GM18508 (cell line): ENCODE results near the gene KBTBD3.
"Not testable (repeated sequence)": the region's sequence is repeated elsewhere in the genome, so short reads cannot be mapped to it uniquely, and the experiment has no call there.

Experiments
- ATAC-seq: cut with Tn5 transposase; IDR thresholded peaks from one replicate; pipeline ENCODE4 v1.9.1; 2021; ENCODE audit warnings: moderate number of reproducible peaks; ENCODE audit not compliant: insufficient read depth, unreplicated experiment

KBTBD3 gene

DNA sequence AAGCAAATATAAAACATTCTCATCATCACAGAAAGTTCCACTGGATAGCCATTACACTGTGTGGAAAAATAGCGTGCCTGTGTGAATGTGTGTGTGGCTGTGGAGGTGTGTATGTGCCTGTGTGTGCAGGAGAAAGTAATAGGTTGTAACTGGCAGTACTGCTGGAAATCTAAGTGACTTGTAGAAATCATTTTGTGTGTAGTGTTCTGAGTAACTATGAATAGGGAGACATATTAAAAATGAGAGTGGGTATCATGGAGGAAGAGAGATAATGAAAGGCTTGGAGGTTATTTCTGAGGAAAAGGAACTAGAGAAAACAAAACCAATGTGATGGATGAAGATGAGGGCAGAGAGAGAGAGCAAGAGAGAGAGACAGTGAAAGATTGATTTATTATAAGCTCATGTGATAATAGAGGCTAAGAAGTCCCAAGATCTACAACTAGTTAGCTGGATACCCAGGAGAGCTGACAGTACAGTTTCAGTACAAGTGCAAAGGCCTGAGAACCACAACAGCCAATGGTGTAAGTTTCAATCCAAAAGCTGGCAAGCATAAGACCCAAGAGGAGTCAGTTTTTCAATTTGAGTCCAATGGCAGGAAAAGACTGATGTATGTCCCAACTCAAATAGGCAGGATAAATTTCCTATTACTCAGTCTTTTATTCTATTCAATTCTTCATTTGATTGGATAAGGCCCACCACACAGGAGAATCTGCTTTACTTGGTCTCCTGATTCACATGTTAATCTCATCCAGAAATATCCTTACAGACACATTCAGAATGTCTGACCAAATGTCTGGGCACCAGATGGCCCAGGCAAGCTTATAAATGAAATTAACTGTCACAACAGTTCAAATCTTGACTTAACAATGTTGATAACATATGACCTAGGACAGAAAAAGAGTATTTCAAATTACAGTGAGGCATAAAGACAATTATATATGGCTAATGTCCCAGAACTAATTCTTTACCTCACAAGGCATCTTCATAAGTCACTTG, 14.9 kb downstream of the KBTBD3 start:
- ATAC-seq: no peak

GRCh38 chr11:106061249-106061784, 15.8 kb downstream of the KBTBD3 start:
- ATAC-seq: no peak

DNA sequence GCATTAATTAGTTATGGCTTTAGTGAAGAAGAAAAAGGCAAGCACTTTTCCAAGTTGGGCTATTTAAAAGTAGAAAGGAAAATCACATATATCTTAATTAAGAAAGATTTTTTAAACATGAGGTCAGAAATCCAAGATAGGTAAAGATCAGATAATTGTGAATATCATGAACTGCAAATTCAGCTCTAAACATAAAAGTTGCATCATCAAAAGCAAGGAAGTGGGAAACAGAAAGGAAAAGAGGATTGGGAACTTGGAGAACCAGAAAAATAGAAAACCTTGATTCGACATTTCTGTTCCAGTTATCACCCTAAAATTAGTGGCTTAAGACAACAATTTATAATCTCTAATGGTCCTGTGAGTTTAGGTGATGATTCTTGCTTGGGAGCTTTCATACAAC, 17.5 kb downstream of the KBTBD3 start:
- no peak for ATAC-seq

GRCh38 chr11:106058377-106058776, 18.8 kb downstream of the KBTBD3 start:
- ATAC-seq: not testable (repeated sequence)

DNA sequence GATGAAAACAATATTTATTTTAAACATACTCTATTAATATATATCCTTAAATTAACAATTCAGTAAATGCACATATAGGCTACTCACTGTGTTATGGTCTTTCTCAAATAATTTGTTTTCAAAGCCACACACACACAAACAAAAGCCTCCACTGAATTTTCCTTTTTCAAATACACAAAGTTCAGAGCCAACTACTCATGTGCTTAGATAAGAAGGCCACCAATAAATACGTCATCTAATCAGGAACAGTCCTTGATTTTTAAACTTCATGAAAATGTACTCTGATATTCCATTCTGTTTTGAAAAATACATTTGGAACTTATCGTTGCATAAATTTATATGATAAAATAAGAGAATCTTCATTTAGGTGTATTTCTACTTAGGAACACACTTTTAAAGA, 26.0 kb downstream of the KBTBD3 start:
- no peak for ATAC-seq

DNA sequence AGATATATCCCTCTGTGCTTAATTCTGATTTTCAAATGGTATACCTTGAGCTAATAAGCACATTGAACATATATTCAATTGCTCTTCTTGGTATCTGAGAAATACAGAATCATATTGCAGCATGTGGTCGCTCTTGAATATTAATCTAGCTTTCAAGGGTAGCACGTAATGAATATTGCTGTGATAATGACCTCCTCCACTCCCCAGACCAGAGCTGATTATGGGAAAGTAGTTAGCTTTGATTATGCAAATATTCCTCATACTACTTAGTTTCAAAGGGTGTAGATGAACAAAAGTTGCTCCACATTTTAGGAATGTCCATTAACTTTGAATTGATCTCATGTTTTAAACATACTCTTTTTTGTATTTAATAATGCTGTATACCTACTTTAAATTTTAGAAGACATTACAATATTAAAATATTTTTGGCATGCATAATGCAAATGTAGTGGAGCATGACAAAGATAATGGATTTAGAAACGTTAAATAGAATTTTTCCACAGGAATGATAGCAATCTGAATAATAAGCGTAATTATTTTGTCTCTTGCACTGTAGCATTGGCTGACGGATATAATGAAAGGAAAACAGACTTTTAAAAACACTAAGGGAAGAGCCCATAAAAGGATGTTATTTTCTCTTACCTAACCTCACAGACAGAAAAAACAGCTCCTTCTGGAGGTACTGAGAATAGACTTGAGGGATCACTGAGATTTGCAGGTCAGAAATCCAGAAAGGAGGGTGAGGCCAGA, 27.2 kb downstream of the KBTBD3 start:
- no peak for ATAC-seq

GRCh38 chr11:106047631-106048030, 29.5 kb downstream of the KBTBD3 start:
- ATAC-seq: no peak

DNA sequence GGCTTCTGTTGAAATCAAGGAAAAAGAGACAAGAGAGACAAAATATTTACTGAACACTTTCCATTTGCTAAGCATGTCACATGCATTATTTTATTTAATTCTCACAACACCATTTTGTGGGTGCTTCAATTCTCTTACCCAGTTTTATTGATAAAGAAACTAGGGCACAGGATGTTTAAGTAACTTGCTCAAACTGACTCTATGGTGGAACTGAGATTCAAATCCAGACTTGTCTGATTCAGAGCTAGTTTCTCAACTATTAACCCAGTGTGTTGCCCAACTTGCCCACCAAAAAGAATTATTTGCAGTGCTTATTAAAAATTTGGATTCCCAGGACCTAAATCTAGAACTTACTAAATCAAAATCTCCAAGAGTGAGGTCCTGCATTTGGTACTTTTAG, 33.6 kb downstream of the KBTBD3 start:
- ATAC-seq: no peak

DNA sequence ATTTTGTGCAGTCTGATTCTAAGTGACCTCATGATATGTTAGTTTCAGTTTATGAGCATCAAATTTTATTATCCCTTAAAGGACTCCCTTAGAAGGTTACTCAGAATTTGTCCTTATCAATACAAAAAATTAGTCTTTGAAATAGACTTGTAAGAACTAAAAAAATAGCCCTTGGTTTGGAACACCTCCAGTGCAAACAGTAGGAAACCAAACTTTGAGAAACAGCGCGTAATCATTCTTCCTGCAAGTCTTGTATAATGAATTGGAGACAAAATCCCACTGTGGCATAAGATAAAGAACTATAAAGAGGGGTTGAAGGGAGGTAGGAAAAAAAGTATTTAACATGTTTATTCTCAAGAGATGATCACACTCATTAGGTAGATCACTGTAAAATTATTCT, 44.3 kb downstream of the KBTBD3 start:
- ATAC-seq: no peak

DNA sequence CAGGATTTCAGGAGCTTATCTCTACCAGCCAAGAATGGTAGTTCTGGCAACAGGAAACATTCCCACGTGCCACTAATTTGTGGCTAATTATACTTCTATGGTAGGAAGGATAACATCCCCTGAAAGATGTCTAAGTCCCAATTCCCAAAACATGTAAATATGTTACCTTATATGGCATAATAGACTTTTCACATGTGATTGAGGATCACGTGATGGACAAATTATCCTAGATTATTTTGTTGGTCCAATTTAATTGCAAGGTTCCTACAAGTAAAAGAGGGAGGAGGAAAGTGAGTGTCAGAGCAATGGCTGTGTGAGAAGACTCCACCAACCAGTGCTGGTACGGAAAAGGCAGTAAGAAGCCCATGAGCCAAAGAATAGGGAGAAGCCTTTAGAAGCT, 45.2 kb downstream of the KBTBD3 start:
- no peak for ATAC-seq

DNA sequence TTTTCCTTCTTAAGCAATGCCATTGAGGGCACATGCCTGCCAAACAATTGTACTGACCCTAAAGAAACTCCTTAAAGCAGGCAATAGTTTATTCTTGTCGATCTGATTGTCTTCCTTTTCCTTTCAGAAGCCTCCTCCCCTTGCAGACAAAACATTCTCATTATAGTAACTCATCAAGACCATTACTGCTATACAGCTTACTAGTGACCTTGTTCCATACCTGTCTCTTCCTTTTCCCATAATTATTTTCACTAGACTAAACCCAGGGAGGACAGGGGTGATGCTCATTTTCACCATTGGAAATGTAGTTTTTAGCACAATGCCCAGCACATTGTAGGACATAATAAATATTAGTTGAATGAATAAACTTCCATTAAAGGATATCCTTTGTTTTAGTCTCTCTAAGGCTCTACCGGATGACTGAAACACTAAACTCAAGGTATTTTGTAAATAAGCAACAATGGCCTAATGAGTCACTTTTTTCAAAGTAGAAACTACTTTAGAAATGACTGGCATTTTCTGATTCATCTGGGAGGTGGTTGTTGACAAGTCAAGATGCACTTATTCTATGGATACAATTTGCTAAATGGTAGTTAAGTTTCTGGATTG, 45.8 kb downstream of the KBTBD3 start:
- no peak for ATAC-seq

- no peak for ATAC-seq
Observed at GRCh38 chr11:106030609-106031008, 46.5 kb downstream of the KBTBD3 start.

- no peak for ATAC-seq
Observed at GRCh38 chr11:106022795-106023275, 54.3 kb downstream of the KBTBD3 start.

DNA sequence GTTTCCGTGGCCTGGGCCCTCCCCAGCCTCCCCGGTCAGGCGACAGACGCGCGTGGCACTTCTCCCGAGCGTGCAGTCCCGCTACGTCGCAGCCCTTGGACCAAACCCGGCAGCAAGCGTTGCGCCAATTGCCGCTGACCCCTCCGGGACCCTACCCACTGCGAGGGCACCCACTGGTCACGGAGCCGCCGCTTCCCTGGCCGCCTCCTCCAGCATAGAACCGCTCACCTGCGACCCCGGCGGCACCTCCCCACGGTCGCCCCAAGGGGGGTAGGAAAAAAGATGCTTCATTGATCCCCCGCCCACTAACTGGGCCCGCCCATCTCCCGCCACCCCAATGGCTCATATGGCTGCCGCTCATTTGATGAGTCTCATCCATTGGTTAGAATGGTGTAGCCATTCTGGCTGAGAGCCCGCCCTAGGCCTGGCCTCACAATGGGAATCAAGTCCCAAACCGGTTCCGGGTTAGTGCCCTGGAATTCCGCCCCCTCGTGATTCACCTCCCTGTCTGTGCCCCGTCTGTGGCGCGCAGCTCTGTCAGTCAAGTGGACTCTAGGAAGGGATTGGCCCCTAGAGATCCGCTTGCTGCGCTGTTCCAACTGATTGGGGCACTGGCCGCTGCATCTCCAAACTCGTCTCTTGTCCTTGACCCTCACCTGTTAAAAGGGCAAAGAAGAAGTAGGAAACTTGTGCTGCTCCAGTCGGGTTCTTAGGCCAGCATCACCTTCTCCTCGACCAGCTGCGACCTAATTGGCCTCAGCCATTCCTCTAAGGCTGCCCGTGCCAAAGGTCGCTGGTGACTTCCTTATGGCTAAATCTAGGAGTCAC, 55.0 kb downstream of the KBTBD3 start, which contains the start of gene MSANTD4:
Gene MSANTD4 (minus strand): TSS at position 274 of the 828 bp plus-strand sequence. CDS start 11,323 bp downstream, outside the sequence.
- peak; percentile 98 for ATAC-seq

DNA sequence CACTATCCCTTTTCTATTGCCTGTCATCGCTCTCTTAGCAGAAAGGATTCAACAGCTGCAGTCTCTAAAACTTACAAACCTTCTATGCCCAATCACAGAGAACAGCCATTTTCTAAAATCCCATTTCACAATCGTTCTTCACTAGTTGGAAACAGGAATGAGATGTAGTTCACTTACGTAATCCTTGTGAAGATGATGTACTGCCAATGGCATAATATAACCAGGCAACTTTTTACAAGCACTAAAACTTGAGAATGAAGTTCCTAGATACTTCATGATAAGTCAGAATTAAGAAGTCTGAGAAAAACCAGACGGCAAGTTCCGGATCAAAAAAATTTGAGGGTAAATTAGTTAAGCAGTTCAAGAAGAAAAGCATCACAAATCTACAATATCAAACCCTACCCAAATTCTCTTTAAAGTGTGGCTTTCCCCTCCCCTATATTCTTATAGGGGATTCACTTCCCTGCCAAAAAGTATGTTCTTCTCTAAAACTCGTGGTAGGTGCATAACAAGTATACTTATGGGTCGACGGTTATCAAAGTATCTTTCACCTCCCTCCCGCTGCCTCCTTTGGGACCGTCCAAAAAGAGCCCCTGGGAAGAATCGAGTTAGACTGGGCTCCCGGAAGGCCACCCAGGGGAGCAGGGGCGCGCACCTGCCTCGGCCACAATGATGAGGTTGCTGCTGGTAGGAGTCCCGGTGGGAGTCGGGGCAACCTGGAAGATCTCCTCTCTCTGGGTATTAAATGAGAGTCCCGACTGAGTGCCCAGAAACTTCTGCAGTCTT, 55.8 kb downstream of the KBTBD3 start:
- ATAC-seq: peak; percentile 0

DNA sequence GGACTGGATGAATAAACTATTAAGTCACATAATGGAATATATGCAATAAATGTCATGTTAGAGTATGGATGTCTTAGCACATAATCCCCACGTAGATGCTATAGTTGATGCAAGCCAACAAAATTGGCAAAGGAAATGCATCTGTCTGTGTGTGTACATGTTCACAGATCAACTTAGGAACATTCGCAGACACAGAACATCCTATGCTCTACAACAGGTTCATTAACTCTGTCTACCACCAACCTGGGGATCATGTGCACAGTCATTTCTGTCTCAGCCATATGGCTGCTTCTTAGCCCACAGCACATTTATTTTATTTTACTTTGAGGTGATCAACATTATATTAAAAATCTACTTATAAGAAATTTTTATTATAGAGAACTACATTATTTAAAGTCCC, 60.1 kb downstream of the KBTBD3 start:
- no peak for ATAC-seq

DNA sequence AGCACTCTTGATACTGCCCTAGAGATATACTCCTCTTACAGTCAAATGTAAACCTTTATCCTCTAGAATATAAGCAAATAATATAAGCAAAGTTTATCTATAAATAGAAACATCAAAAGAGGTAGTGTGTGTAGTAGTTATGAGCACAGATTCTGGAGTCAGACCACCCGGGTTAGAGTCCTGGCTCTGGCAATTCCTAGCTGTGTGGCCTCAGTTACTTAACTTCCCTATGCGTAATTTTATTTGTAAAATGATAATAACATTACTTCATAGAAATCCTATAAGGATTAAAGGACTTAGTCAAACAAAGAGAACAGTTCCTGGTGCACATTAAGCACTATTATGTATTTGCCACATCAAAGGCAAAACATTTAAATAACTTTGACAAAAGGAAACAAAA, 62.1 kb downstream of the KBTBD3 start:
- ATAC-seq: no peak

DNA sequence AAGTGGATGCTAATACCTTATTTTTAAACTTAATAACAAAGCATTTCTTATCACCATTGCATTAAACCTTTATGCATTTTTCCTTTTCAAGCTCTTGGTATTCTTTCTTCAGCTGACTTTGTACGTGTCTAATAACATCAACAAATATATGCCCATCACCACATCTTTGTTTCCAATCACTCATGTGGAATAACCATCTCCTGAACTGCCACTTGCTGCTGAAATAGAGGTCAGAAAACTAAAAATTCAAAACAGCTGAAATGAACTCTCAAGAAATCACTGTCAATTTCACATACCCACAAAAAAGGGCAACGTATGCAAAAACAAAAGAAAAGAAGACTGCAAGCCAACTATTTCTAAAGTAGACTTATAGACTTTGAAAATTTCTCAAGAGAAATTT, 62.5 kb downstream of the KBTBD3 start:
- no peak for ATAC-seq

GRCh38 chr11:106014035-106014434, 63.1 kb downstream of the KBTBD3 start:
- no peak for ATAC-seq
